ENCODE data around the gene SLC18A3. TPM values are rescaled to one million over a fixed set of nuclear protein-coding genes. Genes with fewer than 3 reads are reported as not detected.

The SLC18A3 gene
- 0.20 TPM for total RNA-seq

DNA sequence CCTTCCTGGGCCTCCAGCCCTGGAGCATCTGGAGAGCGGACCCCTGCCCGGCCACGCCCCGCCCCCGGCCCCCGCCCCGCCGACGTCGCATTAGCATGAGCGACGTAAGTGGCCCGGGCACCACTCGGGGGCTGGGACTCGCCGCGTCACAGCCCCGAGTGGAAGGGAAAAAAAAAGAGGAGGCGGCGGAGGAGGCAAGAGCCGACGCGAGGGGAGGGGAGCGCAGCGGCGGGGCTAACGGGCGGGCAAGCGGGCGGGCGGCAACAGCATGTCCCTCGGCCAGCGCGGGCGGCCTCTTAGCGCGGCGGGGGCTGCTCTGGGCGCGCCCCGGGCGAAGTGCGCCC lies at the start of gene SLC18A3:
SLC18A3 (plus strand) TSS at position 197 of the 344 bp plus-strand sequence. CDS start 431 bp downstream, outside the sequence.
- DNase-seq (ENCODE audit: low spot score), result no peak

DNA sequence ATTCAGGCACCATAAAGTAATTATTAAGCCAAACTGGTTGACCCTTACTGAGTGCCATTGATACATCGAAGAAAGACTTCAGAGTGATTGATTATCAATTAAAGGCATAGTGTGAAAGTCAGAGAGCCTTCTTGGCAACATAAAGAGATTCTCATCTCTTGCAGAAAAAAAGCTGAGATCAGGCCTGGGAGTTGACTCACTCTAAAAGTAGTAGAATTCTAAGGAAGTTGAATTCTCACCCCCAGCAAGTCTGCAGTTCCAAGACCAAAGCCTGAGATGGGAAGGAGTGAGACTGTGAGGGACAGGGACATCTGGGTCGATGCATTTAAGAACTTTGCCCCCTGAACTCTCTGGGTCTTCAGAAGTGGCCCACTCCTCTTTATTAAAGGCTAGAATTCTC lies 49.6 kb upstream of the SLC18A3 start:
- no peak for DNase-seq (ENCODE audit: low spot score)

DNA sequence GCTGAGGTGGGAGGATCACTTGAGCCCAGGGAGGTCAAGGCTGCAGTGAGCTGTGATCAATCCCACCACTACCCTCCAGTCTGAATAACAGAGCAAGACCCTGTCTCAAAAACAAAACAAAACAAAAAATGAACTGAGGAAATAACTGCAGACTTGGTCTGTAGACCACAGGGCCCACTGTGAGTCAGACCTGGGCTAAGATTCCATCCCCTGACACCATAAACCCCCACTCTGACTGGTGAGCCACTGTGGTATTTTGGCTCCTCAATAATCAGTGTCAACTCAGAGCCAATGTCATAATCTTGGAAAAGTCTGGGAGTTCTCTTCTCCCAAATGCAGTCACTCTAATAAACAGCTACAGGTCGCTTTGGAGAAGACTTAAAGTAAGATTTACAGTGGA lies 47.2 kb upstream of the SLC18A3 start:
- no peak for DNase-seq (ENCODE audit: low spot score)

DNA sequence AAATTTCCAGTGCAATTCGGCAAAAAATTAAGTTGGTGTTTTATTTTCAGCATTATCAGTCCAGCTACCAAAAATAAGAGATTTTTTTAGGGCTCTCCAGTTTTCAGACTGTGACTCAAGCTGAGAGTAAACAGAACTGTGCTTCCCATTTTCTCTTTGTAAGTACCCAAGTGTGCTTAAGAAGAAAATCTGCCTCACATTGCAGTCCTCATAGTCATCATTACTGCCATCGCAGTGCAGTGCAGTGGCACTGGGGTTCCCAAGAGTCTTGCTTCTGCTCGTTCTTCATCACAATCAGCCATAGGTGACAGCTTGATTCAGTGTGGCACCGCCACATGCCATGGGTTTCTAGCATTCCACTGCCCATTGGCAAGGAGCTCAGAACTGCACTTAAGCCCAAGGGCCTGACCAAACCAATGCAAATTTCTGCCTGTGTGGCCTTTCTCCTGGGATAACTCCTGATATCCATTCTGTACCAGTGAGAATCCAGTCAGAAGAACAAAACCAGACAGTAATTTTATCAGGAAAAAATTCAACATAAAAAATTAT lies 45.6 kb upstream of the SLC18A3 start:
- DNase-seq (ENCODE audit: low spot score), result no peak

DNA sequence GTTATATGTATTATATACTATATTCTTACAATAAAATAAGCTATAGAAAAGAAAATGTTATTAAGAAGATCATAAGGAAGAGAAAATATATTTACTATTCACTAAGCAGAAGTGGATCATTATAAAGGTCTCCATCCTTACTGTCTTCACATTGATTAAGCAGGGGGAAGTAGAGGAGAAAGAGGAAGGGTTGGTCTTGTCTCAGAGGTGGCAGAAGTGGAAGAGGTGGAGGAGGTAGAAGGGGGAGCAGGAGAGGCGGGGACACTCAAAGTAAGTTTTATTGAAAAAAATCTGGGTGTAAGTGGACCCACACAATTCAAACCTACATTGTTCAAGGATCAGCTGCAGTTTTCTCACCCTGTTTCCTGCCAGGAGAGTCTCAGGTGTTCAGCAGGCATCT lies 42.3 kb upstream of the SLC18A3 start:
- no peak for DNase-seq (ENCODE audit: low spot score)

DNA sequence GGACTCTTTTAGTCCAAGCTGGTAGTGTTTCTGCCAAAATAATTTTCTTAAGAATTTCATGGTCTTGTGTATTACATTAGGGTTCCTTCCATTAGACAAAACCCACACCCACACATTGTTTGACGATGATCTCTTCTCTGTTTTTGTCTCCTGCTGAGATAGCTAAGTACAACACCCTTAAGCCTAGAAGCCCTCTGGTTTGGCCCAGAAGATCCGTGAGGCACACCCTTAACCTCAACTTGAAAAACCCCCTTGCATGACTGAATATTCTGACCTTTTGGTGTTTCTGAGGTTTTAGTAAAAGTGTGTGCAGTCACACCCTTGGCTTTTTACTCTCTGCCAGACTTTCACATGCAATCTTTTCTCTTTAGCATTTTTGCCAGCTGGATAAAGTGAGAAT lies 41.9 kb upstream of the SLC18A3 start:
- no peak for DNase-seq (ENCODE audit: low spot score)

DNA sequence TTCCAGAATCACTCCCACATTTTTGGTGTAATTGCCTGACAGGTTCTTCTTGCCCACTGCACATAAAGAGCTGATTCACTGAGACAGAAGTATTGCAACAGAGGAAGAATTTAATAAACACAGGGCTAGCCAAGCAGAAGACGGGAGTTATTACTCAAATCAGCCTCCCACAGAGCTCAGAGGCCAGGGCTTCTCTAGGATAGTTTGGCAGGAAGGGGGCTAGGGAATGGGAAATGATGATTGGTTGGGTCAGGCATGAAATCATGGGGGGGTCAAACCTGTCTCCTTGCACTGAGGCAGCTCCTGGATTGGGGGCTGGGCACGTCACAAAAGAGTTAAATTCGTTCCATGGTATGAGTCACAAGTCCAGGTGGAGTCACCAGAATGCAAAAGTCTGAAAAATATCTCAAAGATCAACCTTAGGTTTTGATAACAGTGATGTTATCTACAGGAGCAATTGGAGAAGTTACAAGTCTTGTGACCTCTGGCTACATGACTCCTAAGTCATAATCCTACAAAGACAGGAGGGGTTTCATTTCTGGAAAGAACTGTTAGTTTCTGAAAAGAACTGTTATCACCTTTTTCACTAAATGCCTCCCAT lies 41.0 kb upstream of the SLC18A3 start:
- DNase-seq (ENCODE audit: low spot score), result no peak

DNA sequence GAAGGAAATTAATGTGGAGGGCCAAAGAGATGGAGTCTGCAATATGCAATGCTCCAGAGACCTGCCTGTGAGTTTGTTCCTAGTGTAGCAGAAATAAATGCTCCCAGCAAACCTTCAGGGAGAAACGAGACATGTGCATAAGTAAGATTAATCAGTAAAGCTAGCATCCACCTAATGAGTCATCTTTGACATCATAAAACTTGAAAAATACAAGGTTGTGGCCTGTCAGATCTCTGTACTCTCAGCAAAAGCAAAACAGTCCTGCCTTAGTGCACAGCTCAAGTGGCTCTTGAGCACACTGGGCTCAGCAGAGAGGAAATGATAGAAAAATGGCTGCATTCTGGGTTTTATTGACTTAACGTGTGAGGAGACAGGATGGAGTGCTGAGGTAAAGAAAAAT lies 38.7 kb upstream of the SLC18A3 start:
- DNase-seq (ENCODE audit: low spot score), result no peak

DNA sequence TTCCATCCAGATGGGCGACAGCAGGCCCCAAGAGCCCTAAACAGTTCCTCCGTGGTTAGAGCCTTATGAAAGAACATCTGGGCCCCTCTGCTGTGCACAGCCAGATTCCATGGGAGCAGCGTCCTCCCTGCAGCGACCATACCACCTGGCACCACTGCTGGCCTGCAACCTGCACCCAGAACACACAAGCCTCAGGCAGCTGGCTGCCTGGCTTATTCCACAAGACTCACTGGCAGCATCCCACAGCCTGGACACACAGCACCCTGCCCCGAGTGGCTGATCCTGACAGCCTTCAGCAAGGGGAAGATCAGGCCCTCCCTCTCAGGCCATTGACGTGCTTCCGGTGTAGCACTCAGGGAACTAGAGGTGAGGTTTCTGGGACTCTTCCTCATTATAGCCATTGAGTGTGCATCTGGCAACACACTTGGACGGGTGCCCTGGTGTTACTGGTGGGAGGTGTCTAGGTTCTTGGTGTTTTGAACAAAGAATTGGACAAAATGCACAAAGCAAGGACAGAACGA lies 37.5 kb upstream of the SLC18A3 start:
- no peak for DNase-seq (ENCODE audit: low spot score)

DNA sequence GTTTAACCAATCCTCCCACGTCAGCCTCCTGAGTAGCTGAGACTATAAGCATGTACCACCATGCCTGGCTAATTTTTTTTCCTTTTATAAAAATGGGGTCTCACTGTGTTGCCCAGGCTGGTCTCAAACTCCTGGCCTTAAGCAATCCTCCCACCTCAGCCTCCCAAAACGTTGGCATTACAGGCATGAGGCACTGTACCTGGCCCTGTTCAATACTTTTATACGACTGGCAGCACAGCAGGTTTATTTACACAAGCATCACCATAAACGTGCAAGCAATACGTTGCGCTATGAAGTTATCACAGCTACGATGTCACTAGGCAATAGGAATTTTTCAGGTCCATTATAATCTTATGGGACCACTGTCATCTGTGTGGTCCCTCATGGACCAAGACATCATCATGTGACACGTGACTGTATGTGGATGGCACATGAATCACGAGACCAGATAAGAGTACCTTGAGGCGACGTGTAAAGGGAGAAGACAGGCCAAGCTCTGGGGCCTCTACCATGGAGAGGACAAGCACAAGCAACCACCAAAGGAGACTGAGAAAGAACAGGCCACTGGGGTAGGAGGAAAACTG lies 34.5 kb upstream of the SLC18A3 start:
- DNase-seq (ENCODE audit: low spot score), result no peak

DNA sequence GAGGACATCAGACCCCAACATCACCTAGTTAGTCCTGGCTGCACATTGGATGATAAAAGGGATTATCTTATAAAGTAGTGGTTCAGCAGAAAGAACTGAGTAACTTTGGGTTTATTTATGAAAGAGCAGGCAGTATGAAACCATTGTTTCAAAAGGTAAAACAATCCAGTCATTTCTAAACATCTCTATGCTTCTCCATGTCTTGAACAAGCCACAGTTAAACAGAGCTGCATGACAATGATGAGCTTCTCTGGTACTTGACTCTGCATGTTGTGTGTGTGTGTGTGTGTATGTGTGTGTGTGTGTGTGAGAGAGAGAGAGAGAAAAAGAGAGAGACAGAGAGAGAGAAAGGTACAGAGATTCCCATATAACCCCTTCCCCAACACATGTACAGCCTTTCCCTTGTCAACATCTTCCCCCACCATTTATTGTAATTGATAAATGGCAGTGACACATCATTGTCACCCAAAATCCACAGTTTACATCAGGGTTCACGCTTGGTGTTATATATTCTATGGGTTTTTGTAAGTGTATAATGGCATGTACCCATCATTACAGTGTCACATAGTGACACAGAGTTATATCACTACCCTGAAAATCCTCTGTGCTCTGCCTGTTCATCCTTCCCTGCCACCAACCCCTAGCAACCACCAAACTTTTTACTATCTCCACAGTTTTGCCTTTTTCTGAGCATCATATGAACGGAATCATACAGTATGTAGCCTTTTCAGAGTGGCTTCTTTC lies 32.8 kb upstream of the SLC18A3 start:
- no peak for DNase-seq (ENCODE audit: low spot score)

DNA sequence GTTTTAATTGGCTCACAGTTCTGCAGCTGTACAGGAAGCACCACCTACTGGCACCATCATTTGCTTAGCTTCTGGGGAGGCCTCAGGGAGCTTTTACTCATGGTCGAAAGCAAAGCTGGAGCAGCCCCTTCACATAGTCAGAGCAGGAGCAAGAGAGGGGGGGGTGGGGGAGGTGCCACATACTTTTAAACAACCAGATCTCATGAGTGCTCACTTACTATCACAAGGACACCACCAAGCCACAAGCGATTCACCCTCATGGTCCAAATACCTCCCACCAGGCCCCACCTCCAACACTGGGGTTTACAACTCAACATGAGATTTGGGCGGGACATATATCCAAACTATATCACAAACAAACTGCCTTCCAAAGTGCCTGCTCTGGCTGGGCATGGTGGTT lies 31.7 kb upstream of the SLC18A3 start:
- no peak for DNase-seq (ENCODE audit: low spot score)

DNA sequence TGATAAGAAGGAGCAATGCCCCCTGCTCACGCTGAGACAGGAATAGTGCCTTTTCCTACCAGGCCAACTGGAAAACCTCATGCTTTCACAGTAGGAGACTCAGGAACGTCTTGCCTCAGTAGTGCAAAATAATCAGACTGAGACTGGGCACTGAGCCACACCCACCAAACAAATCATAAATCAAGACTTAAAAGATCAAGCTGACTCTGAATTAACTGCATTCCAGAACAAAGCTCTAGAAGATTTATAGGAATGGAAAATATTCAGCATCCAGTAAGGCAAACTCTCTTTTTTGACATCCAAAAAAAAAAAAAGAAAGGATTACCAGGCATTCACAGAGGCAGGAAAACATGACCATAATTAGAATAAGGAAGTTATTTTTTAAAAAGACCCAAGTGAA lies 30.5 kb upstream of the SLC18A3 start:
- DNase-seq (ENCODE audit: low spot score), result no peak

DNA sequence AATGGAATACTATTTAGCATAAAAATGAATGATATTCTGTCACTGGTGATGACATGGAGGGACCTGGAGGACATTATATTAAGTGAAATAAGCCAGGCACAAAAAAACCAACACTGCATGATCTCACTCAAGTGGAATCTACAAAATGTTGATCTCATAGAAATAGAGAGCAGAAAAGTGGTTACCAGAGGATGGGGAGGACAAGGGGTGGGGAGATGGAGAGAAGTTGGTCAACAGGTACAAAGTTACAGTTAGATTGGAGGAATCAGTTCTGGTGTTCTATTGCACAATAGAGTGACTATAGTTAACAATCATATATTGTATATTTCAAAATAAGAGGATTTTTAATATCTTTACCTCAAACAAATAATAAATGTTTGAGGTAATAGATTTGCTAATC lies 24.7 kb upstream of the SLC18A3 start:
- no peak for DNase-seq (ENCODE audit: low spot score)

DNA sequence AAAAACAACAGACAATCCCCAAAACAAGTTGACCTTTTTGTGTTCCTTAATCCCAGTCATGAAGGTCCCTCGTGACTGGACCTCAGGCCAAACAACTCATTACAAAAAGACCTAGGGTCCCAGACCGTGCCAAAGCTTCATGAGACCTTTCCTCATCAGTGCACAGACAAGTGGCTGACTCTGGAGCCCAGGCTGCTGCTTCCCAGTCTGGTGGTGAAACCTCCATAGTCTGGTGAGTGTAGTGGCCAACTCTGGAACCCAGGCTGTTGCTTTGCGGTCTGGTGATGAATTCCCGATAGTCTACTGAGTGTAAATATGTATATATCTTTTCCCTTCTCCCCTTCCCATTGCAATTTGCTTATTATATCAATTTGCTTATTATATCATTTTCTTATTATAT lies 22.1 kb upstream of the SLC18A3 start:
- no peak for DNase-seq (ENCODE audit: low spot score)

DNA sequence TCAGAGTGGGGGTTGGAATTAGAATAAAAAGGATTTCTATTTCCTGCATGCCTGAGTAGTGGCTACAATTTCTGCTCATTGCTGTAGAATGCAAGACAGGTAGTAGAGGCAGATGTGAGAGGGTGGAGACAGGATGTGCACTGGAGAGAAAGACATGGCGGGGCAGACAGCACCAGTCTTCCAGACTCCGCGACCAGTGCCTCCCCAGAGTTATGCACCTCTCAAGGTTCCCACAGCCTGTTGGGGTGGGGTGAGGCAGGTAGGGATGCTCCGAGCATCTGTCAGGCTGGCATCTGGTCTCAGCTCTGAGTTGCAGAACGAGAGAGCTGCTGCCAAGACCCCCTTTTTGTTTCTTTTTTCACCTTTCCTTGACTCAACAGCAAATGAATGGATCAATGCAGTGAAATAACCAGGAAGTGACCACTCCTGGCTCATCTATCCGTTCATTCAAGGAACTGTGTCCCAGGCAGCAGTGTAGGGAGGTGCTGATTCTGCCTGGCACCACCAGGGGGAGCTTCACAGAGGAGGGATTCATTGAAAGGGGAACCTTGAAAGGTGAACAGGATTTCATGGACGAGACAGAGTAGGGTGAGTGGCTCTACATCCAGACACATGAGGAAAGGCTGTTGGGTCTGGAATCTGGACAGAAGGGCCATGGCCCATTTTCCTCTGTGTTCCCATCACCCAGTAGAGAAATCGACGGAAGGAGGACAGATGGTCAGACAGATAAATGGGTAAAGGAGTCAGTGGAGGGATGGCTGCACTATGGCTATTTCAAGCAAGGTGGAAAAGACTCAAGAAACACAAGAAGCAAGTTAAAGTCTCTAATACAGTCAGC lies 17.2 kb upstream of the SLC18A3 start:
- peak; percentile 43 for DNase-seq (ENCODE audit: low spot score)

DNA sequence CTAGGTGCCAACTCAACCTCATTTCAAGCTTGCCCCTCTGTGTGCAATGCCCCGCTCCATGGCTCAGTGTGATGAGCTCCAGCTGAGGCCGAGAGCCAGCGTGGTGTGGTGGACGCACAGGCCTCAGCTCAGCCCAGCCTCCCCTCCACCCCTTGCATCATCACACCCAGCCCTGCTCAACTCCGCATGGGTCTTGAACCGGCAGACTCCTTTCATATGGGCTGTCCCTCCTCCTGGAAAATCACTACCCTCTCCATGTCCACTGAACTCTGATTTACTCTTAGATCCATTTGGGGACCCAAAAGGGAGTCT lies 16.6 kb upstream of the SLC18A3 start:
- DNase-seq (ENCODE audit: low spot score), result no peak

DNA sequence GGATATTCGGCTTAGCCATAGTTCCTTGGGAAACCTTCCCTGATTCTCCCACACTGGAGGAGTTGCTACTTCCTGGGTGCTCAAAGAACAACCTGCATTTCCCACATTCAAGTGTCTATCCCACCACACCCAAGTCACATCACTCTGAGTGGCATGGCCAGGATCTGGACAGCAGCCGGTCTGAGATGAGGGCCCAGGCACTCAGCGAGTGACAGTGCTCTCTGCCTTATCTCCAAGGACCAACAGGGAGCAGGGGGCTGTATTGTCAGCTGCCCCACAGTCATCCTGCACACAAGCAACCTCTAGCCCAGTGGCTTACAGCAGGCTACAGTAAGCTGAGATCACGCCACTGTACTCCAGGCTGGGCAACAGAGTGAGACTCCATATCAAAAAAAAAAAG lies 16.1 kb upstream of the SLC18A3 start:
- no peak for DNase-seq (ENCODE audit: low spot score)

DNA sequence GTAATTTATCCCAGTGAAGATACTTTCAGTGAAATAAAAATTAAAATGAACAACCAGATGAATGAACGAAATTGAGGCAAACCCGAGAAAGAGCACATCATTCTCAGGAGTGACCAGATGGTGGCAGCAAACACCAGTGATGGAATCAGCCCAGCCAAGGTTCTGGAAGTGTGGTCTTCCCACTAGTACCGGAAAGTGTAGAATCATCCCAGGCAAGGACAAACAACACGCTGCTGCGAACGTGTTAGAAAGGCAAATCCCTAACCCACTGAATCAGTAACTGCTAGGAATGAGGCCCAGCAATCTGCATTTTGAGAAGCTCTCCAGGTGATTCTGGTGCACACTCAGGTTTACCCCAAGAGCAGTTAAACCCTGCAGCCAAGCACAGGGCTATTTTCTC lies 15.5 kb upstream of the SLC18A3 start:
- DNase-seq (ENCODE audit: low spot score), result peak; percentile 31

DNA sequence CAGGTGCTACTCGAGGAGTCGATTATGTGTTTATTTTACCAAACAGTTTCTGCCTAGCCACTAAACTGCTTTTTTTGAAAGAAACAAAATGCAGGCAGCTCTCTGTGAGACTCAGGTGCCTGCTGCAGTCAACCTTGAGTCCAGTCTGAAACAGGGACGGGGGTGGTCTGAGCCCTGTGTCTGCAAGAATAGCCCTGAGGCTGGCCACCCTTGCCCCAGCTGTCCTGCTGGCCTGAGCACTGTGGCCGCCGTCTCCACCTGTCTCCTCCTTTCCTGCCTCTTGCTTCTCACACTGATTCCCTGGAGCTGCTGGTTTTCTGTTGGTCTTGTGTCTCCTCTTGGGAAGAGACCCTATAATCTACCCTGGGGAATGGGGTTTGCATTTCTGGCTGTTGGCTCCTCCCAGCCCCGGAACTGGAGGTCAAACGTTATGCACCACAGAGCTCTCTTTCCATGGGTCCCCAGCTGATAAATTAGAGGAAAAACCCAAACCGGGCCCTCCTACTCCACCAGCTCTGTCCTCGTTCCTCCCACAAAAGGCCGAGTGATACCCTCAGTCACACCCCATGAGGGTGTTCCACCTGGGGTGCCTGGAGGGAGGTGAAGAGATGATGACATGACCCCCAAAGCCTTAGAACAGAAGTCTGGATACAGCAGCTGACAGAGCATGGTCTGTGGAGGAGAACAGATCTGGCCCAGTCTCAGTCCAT lies 15.0 kb upstream of the SLC18A3 start:
- no peak for DNase-seq (ENCODE audit: low spot score)

DNA sequence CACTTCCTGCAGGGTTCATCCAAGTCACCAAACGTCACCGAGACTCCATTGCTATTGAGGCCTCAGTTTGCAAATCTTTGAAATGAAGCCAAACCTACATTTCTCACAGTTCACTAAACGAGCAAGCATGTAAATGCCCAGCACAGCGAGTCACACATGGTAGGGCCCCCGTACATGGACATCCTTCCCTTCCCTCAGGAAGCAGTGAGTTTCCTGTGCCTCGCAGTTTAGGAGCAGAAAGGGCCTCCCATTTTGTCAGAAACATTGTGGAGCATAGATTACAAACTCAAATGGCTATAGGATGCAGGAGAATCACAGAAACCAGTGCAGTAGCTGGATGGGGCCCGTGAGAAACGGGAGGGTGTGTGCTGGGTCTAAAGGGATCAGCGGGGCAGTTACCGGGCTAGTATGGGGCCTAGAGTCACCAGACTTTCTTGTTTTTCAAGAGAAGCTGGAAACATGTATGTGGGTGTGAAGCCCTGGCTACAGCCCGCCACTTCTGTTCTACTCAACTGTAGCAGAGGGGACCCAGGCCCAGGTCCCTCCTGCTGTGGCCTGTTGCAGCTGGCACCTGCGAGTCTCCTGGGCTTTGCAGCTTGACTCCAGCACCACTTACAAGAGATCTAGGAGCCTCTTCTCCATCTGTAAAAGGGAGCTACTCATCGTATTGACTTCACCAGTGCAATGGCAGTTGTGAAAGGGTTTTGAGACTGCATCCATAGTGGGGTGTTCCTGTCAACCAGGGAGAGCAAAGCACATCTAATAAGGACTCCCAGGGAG lies 14.2 kb upstream of the SLC18A3 start:
- no peak for DNase-seq (ENCODE audit: low spot score)
